PC-3 (cell line): ENCODE results near the gene NRARP.

Source experiments
- EZH2phosphoT487 ChIP-seq: fragments of 300-600 bp; sonication (generic); IDR thresholded peaks from 2 replicates; pipeline ENCODE4 v1.6.1; 2018; ENCODE audit warnings: mild to moderate bottlenecking, antibody characterized with exemption, low read length, borderline replicate concordance
- TF ChIP-seq, protein P1 (sequence below): fragments of 300-600 bp; sonication (generic); conservative IDR thresholded peaks from 2 replicates; pipeline ENCODE4 v1.5.1; 2017; ENCODE audit warnings: antibody characterized with exemption, low read depth, mild to moderate bottlenecking, low read length

DNA sequence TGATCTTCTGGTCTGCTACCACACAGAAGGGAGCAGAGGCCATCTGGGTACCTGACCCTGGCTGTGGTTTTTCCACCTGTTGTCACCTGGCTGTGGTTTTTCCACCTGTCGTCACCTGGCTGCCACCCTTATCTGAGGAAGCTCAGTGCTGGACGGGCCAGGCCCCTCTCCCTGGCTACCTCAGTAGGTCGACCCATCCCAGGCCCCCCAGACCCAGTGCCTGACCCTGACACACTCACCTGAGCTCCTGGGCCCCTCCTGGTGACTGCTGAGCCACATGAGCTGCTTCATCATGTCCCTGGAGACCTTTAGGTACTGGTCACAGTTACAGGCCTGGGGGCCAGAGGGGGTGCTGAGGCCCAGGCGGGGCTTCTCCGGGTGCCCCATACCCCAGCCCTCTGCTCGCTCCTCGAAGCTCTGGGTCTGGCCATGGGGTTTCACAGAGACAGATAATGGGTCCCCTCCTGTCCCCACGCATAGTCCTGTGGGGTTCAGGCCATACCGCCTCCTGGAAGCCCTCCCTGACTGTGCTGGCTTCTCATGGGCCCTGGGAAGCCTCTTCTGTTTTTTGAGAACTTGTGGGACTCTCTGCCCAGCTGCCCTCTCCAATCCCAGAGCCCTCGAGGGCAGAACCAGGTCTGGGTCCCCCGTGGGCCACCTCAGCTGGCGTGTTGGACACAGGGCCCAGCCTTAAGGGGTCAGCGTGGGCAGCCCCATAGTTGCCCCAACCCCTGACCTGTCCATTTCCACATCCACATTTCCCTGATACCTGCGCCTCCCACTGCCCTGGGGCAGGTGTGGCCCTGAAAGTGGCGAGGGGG is 7.5 kb upstream of the NRARP start:
- TF ChIP-seq, protein P1, sequence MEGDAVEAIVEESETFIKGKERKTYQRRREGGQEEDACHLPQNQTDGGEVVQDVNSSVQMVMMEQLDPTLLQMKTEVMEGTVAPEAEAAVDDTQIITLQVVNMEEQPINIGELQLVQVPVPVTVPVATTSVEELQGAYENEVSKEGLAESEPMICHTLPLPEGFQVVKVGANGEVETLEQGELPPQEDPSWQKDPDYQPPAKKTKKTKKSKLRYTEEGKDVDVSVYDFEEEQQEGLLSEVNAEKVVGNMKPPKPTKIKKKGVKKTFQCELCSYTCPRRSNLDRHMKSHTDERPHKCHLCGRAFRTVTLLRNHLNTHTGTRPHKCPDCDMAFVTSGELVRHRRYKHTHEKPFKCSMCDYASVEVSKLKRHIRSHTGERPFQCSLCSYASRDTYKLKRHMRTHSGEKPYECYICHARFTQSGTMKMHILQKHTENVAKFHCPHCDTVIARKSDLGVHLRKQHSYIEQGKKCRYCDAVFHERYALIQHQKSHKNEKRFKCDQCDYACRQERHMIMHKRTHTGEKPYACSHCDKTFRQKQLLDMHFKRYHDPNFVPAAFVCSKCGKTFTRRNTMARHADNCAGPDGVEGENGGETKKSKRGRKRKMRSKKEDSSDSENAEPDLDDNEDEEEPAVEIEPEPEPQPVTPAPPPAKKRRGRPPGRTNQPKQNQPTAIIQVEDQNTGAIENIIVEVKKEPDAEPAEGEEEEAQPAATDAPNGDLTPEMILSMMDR, result no peak
- no peak for TF ChIP-seq EZH2phosphoT487
